ENCODE results near the gene ZDHHC8.
A peak's percentile ranks its signal among the peaks of the same experiment; 100 is the strongest.

Gene ZDHHC8

DNA sequence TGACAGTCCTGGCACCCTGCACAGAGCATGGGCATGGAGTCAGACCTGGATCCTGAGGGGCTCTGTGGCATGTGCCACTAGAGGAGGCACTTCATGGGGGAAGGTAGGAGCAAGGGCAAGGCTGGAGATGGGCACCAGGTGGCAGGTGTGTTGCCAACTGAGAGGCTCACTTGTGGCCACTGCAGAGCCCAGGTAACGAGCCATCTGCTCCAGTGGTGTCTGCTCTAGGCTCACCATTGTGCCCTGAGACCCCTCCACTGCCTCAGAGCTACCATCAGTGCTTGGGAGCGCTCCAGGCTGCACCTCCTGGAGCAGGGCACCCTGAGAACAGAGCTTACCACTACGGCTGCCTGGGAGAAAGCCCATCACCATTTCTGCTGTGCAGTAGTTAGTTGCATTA is 1.3 kb upstream of the ZDHHC8 start:
- TF ChIP-seq, protein P1, sequence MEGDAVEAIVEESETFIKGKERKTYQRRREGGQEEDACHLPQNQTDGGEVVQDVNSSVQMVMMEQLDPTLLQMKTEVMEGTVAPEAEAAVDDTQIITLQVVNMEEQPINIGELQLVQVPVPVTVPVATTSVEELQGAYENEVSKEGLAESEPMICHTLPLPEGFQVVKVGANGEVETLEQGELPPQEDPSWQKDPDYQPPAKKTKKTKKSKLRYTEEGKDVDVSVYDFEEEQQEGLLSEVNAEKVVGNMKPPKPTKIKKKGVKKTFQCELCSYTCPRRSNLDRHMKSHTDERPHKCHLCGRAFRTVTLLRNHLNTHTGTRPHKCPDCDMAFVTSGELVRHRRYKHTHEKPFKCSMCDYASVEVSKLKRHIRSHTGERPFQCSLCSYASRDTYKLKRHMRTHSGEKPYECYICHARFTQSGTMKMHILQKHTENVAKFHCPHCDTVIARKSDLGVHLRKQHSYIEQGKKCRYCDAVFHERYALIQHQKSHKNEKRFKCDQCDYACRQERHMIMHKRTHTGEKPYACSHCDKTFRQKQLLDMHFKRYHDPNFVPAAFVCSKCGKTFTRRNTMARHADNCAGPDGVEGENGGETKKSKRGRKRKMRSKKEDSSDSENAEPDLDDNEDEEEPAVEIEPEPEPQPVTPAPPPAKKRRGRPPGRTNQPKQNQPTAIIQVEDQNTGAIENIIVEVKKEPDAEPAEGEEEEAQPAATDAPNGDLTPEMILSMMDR (IDR thresholded peaks at IDR 0.05; ENCODE audit: insufficient read depth, low read length, poor library complexity, severe bottlenecking) = peak; percentile 20
- Histone ChIP-seq H3K36me3 (ENCODE audit: control insufficient read depth, insufficient read depth, low read length) (peaks cover 9% of the 10 kb centered on the region), H3K4me3 (replicated peaks; ENCODE audit: low read depth, low read length) (no peak overlapping the region), H3K27me3 (replicated peaks; ENCODE audit: control insufficient read depth, insufficient read depth, low read length) (no peaks in the 10 kb centered on the region)
- DNase-seq (ENCODE audit: extremely low read depth, insufficient read length) = no peak

DNA sequence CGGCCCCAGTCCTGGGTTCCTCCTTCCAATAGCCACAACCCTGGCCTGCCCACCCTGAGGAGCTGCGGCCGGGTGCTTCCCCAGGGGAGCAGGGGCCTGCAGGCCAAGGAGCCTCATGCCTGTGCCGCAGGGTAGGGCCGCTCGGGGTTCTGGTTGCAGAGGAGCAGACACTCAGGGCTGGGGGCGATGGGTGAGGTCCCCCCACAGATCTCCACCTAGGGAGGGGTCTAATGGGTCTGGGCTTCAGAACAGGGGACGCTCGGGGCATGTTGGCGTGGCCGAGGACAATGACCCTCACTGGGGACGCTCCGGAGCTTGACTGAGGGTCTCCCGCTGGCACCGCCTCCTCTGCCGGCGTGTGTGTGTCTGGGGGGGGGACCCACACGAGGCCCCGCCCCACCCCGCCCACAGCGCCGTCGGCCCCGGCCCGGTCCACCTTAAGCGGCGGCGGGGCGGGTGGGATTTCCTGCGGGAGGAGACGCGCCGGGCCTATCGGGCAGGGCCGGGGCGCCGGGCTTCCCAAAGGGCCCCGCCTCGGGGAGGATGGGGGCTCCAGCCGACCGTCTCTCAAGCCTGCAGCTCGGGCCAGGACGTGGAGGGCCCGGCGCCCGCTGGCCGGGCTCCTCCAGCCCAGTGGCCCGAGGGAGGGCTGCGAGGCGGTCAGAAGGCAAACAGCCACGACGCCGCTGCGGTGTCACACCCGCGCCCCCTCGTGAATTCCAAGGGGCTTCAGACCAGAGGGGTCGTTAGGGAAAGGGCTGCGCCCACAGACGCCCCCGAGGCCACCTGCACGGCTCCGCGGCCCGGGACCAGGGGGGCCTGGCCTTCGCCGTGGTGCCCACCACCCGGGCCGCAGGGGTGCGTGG is 640 bp upstream of the ZDHHC8 start:
- Histone ChIP-seq H3K4me3 (replicated peaks; ENCODE audit: low read depth, low read length) (peak overlapping the region; percentile 87), H3K36me3 (ENCODE audit: control insufficient read depth, insufficient read depth, low read length) (peaks cover 4% of the 10 kb centered on the region), H3K27me3 (replicated peaks; ENCODE audit: control insufficient read depth, insufficient read depth, low read length) (no peaks in the 10 kb centered on the region)
- TF ChIP-seq, protein P1 (IDR thresholded peaks at IDR 0.05; ENCODE audit: insufficient read depth, low read length, poor library complexity, severe bottlenecking) = no peak
- DNase-seq (ENCODE audit: extremely low read depth, insufficient read length) = peak; percentile 82

DNA sequence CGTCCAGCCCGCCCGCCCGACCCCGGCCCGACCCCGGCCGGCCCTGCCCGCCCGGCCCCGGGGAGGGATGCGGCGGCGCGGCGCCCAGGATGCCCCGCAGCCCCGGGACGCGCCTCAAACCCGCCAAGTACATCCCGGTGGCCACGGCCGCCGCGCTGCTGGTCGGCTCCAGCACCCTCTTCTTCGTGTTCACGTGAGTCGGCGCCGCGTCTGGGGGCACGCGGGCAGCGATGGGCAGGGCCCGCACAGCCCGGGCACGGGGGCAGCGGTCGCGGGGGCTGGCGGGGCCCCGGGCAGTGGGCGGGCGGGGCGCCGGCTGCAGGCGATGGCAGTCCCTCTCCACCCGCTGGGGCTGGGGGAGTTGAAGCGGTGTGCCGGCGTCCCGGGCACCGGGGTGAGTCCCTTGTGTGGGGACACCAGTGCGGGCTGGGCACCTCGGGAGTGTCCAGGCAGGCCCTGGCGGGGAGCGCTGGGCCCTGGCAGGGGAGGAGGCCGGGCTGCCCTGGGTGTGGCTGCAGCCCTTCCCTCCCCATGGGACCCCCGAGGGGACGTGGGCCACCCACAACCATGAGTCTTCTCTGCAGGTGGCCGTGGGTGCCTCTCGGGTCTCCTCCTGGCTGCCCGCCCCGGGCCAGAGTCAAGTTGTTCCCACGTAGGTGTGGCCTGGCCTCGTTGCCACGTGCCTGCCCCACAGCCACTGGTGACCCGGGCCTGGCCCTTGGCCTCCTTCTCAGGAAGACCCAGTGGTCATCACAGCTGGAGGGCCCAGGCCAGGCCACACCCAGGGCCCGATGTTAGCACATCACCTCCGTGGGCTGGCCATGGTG is 468 bp downstream of the ZDHHC8 start:
- DNase-seq (ENCODE audit: extremely low read depth, insufficient read length) = no peak
- H3K36me3 ChIP-seq (ENCODE audit: control insufficient read depth, insufficient read depth, low read length) = no peaks in the 10 kb centered on the region
- H3K4me3 ChIP-seq (replicated peaks; ENCODE audit: low read depth, low read length) = peak overlapping the region; percentile 87
- H3K27me3 ChIP-seq (replicated peaks; ENCODE audit: control insufficient read depth, insufficient read depth, low read length) = no peaks in the 10 kb centered on the region
- TF ChIP-seq, protein P1 (IDR thresholded peaks at IDR 0.05; ENCODE audit: insufficient read depth, low read length, poor library complexity, severe bottlenecking) = no peak

DNA sequence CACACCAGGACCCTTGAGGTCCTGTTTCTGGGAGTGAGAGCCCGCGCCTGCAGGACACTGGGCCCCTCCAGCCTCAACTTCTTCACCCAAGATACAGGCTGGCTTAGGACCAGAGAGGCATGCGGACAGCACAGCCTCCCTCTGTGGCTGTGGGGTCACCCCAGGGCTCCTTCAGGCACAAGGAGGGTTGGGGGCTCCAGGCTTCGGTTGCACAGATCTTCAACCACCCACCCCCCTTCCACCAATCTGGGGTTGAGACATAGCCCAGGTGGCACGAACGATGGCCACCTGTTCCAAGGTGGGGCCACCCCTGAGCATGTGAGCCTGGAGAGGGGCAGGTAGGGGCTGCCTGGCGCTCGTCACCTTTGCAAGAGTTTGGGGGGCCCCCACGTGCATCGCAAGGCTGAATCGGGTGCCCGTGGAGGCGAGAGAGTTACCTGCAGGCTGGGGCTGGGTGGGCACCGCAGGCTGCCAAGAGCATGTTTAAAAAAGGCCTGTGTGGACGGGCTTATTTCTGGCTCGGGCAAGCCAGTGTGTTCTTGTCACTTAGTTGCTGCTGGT is 1.2 kb downstream of the ZDHHC8 start:
- DNase-seq (ENCODE audit: extremely low read depth, insufficient read length) = no peak
- TF ChIP-seq, protein P1 (IDR thresholded peaks at IDR 0.05; ENCODE audit: insufficient read depth, low read length, poor library complexity, severe bottlenecking) = no peak
- H3K27me3 ChIP-seq (replicated peaks; ENCODE audit: control insufficient read depth, insufficient read depth, low read length) = no peaks in the 10 kb centered on the region
- H3K36me3 ChIP-seq (ENCODE audit: control insufficient read depth, insufficient read depth, low read length) = no peaks in the 10 kb centered on the region
- peak overlapping the region; percentile 87 for H3K4me3 ChIP-seq (replicated peaks; ENCODE audit: low read depth, low read length)

DNA sequence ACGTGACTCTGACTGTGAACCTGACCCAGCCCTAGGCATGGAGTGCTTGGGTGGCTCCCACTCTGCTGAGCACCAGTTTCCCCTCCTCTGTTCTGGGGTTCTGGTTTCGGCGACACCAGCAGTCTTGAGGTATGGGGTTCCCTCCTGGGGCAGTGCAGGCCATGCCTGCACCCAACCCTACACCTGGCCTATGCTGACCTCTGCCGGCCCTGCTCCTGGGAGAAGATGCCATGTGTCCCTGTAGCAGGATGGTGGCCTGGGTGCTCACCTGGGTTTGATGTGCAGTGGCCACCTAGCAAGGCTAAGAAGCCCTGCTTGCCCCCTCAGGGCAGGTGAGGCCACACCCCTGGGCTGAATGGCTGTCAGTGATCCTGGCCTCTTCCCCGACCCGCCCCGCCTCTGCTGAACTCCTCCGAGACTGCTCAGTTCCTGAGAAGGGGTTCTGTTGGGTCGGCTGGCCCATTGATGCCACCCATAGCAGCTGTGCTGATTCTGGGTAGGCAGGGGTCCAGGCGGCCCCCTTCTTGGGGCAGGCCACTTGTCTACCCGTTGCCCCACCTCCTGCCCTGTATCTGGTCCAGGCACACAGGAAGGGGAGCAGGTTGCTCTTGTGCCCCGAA is 2.4 kb downstream of the ZDHHC8 start:
- DNase-seq (ENCODE audit: extremely low read depth, insufficient read length) = no peak
- Histone ChIP-seq H3K27me3 (replicated peaks; ENCODE audit: control insufficient read depth, insufficient read depth, low read length) (no peaks in the 10 kb centered on the region), H3K4me3 (replicated peaks; ENCODE audit: low read depth, low read length) (no peak overlapping the region), H3K36me3 (ENCODE audit: control insufficient read depth, insufficient read depth, low read length) (no peaks in the 10 kb centered on the region)
- TF ChIP-seq, protein P1 (IDR thresholded peaks at IDR 0.05; ENCODE audit: insufficient read depth, low read length, poor library complexity, severe bottlenecking) = no peak
